ENCODE results near the gene STK10. TPM values are rescaled to one million over a fixed set of nuclear protein-coding genes. Genes with fewer than 3 reads are reported as not detected.

STK10 gene
- total and polyA plus RNA-seq, 9 of the 15 experiments (the other 6 are each of a cell fraction or from before 2014, with no cell fraction given), result 0.30 to 6.7 (median 2.4) TPM

GRCh38 chr5:172144291-172144815 lies 43.7 kb downstream of the STK10 start (continued):
- TF ChIP-seq ARNT (IDR thresholded peaks at IDR 0.05) (peak in 1 of 2 experiments; percentile 26; a peak in 1 of 4 replicates), LCOR (CRISPR knock-in tag; IDR thresholded peaks at IDR 0.05) (no peak), NR3C1 (CRISPR knock-in tag; IDR thresholded peaks at IDR 0.05) (no peak), CREM (IDR thresholded peaks at IDR 0.05; ENCODE audit: low read depth) (no peak), HIVEP1 (CRISPR knock-in tag; IDR thresholded peaks at IDR 0.05) (no peak), GTF3C2 (IDR thresholded peaks at IDR 0.05; ENCODE audit: borderline replicate concordance, extremely low read depth, insufficient read length) (no peak), HNRNPL (IDR thresholded peaks at IDR 0.05; ENCODE audit: low read depth, low read length) (no peak), ZNF586 (CRISPR knock-in tag; conservative IDR thresholded peaks at IDR 0.05) (no peak), ZNF609 (CRISPR knock-in tag; IDR thresholded peaks at IDR 0.05; ENCODE audit: borderline replicate concordance) (no peak), PHB2 (IDR thresholded peaks at IDR 0.05; ENCODE audit: low read depth) (no peak), MAFG (tag; conservative IDR thresholded peaks at IDR 0.05) (no peak), GTF2E2 (tag; IDR thresholded peaks at IDR 0.05) (no peak), PHF8 (IDR thresholded peaks at IDR 0.05; ENCODE audit: borderline replicate concordance, low read length) (no peak), KDM1A (IDR thresholded peaks at IDR 0.05) (no peak), E2F5 (CRISPR knock-in tag; IDR thresholded peaks at IDR 0.05) (no peak), RUNX1 (IDR thresholded peaks at IDR 0.05; ENCODE audit: low read depth) (no peak), NR4A1 (CRISPR knock-in tag; IDR thresholded peaks at IDR 0.05) (no peak), NR4A1 (tag; IDR thresholded peaks at IDR 0.05) (no peak; the same call in 1 of the 2 replicates), CSDE1 (IDR thresholded peaks at IDR 0.05) (no peak), RNF2 (IDR thresholded peaks at IDR 0.05) (no peak), CREB3 (tag; conservative IDR thresholded peaks at IDR 0.05; ENCODE audit: low read depth) (no peak)
